HG02885 (cell line): ENCODE data around the gene RPL22.

Source experiments
- ATAC-seq: cut with Tn5 transposase; IDR thresholded peaks from one replicate; pipeline ENCODE4 v1.9.1; 2021; ENCODE audit warnings: mild to moderate bottlenecking; ENCODE audit not compliant: unreplicated experiment, poor library complexity

The RPL22 gene

DNA sequence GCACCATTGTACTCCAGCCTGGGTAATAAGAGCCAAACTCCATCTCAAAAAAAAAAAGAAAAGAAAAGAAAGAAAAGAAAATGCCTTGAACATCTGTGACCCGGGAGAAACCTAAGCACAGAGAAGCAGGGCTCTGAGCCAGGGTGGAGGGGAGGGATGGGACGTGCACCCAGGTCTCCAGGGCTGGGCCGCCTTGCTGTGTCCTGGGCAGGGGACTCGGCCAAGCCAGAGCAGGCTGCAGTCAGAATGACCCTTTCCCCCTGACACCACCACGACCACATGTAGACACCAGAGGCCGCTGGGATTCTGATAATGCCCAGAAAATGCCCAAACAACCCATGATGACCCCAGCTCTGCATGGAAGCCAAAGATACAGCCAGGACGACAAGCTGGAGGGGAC, 37.1 kb downstream of the RPL22 start:
- ATAC-seq = no peak

DNA sequence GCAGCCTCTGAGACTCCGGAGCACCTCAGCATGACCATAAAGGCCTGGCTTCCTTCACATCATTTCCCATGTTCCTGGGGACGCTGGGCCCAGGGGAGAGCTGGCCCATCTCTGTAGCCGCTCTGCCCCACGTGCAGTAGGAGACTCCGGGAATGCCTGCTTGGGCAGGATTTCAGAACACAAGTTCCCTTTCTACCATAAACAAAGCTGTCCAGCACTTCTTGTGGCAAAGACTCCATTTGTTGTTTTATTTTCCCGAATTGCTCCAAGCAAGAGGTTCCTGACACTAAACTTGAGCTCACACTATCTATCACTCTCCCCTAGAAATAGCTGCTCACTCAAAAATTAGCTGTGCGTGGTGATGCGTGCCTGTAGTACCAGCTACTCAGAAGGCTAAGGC, 41.2 kb downstream of the RPL22 start:
- no peak for ATAC-seq

DNA sequence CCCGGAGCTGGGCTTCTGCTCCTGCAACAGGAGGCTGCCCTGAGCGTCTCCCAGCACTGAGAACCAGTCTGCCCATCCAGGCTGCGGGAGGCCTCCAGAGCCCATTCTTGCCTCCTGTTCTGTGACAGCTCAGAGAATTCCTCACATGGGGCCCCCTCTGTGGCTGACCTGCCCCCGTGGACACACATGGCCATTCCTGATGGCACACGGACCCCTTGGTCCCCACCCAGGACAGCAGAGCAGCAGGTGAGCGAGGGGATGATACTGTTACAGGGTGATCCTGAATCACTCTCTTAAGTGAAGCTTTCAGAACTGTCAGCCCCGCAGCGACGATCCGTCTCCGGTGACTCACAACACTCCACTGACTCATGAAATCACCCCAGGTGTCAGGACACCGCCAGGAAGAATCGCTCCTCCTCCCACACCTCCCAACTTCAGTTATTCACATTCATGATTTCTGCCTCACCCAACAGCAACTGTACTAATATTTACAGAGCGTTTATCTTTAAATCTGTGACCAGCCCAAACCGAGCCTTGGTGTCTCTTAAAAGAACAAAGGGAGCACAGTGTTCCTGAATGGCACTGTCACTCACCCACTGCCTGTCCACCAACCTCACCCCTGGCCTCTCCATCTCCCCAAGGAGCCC, 41.7 kb downstream of the RPL22 start:
- no peak for ATAC-seq

DNA sequence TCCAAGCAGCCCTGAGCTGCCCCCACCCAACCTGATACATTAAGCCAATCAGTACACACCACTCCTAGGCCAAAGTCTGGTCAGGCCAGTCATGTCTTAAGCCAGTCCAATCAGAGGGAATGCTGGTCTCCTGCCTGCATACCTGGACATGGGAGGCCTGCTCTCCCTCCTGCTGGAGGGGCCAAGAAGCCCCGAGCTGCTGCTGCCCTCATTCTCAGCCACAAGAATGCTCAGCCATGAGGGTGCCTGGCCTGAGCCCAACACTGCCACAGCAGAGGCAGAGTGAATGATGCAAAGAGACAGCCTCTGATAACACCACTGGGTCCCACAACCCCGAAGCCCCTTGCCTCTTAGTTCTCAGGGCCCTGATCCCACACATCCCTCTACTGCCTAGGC, 42.3 kb downstream of the RPL22 start:
- ATAC-seq = no peak

DNA sequence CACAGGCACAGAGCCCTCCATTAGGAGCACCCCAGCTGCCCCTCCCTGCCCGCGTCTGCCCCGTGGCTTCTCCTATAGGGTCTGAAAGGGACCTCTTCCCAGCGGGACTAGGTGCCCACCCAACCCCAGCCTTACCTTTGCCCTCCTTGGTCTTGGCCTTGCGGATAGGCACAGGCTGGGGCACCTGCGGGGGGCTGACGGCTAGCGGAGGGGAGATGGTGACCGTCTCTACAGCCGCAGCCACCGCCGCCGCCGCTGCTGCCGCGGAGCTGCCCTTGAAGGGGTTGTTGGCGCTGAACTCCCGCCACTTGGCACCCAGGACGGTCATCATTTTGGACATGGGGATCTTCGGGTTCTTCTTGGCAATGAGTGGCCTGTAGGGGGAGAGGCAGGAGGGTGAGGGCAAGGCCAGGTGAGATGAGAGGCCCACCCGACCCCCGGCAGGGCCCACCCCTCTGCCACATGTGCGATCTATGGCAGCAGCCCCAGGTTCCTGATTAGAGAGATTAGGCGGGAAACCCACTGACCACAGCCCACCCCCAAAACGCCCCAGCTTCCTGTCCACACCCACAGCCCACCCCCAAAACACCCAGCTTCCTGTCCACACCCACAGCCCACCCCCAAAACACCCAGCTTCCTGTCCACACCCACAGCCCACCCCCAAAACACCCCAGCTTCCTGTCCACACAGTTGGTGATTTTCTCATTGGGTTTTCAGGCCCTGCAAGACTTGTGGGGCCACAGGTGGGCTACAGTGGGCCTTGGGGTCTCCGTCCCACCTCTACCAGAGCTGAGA, 44.7 kb downstream of the RPL22 start:
- ATAC-seq = no peak

DNA sequence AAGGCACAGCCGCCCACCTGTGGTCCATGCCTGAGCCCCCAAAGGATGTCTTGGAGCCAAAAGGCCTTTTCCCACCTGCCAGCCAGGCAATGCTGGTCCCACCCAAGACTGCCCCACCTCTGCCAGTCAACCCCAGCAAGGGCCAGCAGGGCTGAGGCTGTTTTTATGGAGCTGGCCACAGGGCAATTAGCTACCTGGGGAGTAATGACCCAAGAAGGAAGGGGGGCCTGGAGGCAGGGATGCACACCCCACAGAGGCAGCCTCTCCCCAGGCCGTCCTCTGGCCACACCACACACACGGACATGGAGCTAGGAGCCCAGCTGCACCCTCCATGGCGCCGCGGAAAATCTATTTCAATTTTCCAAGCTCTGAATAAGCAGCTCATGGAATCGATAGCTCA, 46.5 kb downstream of the RPL22 start:
- no peak for ATAC-seq

DNA sequence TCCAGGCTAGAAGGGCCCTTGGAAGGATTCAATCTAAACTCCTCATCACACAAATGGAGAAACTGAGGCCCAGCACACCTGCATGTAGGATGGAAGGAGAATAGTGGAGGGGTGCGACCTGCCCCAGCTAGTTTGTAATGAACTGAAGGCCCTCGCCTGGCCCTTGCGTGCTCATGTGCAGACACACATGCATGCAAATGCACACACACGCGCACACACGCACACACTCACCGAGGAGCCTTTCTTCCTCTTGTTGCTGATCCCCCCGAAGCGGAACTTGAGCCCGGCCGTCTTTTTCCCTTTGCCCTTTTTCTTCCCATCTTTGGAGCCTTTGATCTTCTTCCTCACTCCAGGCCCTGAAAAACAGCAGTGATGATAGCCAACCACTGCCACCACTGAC, 47.2 kb downstream of the RPL22 start:
- no peak for ATAC-seq

DNA sequence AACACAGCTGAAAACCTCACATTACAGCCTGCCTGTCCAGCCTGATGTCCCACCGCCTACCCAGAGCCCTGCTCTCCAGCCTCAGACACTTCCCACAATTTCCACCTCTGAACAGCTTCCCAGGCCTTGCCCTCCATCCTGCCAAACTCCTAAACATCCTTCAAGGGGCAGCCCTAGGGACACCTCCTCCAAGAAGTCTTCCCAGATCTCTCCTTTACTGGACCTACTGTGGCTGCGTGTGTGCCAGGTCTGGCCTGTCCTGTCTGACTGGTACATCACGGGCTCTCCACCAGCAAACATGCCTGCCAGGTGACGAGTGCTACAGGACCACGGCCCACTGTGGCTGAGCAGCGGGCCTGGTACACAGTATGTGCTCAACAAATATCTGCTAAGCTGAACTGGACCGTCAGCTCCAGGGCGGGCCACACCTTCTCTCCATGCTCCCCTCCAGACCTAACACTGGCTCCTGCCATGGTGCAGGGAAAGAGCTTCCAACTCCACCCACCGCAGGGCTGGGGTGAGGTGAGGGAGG, 48.0 kb downstream of the RPL22 start:
- no peak for ATAC-seq

DNA sequence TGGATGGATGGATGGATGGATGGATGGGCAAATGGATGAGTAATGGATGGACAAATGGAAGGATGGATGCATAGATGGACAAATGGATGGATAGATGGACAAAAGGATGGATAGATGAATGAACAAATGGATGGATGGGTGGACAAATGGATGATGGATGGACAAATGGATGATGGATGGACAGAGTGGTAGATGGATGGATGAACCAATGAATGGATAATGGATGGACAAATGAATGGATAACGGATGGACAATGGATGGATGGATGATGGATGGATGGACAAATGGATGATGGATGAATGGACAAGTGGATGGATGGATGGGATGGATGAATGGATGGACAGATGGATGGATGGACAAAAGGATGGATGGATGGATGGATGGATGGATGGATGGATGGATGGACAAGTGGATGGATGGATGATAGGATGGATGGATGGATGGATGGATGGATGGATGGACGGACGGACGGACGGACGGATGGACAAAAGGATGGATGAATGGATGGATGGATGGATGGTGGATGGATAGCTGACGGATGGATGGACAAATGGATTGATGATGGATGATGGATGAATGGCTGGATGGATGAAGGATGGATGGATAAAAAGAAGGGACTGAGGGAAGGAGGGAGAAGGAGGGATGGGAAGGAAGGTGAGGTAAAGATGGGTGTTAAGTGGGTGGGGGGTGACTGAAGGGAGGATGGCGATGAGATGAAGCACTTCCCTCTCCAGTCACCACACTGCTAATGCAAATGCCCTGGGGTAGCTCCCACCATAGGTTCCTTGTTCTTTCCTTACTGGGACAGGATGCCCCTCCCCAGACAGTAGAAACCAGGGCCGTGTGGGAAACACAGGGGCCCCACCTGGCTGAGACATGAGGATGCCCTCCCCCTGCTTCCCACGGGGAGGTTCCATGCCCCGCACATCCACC, 49.1 kb downstream of the RPL22 start:
- no peak for ATAC-seq

DNA sequence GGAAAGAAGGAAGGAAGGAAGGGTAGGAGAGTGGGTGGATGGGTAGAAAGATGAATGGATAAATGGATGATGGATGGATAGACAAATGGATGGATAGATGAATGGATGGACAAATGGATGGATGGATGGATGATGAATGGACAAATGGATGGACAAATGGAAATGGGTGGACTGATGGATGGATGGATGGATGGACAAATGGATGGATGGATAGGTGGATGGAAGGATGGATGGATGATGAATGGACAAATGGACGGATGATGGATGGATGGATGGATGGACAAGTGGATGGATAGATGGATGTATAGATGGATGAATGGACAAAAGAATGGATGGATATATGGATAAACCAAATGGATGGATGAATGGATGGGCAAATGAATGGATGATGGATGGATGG, 49.8 kb downstream of the RPL22 start:
- no peak for ATAC-seq

DNA sequence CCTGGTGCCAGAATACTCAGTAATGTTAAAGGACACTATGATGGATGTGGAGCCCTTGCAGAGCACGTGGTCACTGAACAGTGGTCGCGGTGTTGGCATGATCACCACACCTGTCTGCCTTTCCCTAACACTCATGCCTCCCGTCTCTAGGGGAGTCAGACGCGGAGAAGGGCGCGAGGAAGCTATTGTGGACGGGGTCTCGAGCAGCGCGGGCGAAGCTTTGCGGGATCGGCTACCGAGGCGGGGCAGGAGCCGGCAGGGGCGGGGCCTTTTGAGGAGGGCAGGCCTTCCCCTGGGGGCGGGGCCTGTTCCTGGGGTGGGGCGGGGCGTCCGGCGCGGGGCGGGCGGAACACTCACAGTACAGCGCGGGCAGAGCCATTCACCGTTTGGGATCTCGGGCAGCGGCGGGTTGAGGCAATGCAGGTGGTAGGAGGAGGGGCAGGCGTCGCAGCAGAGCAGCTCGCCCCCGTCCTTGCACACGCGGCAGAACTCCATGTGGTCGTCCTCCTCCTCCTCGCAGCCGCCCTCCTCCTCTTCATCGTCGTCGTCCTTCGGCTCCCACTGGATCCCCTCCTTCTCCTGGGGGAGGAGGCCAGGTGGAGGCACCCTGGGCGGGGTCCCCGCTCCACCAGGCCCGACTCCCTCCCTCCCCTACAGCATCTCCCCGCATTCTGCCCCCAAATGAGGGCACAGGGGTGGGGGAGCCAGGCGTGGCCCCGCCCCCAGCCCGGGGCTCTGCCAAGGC, 50.7 kb downstream of the RPL22 start:
- no peak for ATAC-seq

DNA sequence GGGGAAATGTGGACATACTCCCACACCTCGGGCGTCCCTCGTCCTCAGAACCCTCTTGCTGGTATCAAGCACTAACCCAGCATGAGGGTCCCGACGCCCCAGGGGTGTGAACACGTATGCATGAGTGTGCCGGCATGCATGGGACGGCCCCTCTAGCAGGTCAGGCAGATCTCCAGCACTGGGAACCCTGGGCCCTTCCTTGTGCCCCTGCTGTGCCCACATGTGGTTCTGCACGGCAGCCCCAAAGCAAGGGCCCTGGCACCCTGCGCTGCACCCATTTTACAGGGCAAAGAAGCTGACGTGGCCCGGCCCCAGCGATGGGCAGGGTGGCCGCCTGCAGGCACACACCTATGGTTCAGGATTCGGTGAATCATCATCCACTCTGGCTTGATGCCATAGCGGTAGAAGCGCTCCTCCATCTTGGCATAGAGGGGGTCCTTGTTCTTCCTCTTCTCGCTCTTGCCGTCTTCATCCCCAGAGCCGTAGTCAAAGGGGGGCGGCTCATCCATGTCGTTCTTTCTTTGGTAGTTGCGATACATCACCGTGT, 53.5 kb downstream of the RPL22 start:
- no peak for ATAC-seq

DNA sequence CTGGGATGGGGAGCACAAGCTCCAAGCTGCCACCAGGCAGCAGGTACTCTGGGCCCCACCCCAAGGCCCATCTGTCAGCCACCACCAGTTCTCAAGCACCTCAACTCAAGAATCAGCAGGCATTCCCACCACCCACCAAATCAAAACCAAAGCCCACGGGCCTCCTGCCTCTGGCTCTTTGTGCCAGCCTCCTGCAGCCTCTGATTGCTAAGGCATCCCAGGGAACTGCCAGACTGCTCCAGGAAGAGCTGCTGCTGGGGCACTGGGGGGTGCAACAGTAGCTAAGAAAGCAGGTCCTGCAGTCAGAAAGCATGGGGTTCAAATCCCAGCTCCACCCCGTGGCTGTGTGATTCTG, 54.0 kb downstream of the RPL22 start:
- ATAC-seq = no peak

DNA sequence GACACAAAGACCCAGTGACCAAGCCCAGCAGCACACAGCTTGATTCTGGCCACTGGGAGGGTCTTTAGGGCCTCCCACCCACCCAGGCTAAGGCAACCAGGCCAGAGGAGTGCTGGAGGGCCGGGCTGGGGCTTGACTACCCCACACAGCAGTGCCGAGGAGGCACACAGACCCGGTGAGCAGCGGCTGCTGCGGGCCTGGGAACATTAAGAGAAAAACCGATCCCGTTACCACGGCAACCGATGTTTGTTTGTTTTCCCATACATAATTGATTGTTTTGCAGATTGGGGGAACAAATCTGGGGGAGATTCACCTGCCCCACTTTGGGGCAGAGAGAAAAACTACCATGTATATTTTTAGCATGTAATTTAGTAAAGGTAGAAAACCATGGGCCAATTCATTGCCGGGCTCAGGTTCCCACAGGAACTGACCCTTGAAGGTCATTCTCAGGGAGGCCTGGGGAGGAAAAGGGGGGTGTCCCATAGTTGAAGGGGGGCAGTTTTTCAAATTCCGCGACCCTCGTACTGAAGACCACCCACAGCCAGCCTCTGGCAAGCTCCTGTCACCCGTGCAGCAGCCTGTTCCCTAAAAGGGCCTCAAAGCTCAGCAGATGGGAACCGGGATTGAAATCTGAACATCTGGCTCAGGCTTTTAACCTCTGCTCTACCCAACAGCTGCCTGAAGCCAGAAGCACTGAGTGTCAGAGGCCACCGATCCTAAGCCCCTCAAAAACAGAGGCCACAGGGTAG, 54.6 kb downstream of the RPL22 start:
- no peak for ATAC-seq

DNA sequence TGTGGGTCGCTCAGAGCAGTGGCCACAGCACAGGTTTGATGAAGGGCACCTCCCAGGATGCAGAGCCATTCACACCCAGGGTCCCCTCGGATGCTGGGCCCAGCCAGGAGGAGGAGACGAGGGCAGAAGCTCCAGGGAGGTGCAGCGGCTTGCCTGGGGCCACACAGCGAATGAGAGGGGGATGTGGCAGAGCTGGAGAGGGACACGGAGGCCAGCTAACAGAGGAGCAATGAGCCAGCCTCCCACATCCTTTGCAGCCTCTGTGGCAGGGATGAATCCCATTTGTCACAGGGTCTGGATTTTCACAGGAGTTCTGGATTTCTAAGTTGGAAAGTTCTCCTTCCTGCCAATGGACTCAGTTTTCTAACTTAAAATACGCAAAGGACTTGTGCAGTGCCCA, 55.2 kb downstream of the RPL22 start:
- ATAC-seq = no peak

DNA sequence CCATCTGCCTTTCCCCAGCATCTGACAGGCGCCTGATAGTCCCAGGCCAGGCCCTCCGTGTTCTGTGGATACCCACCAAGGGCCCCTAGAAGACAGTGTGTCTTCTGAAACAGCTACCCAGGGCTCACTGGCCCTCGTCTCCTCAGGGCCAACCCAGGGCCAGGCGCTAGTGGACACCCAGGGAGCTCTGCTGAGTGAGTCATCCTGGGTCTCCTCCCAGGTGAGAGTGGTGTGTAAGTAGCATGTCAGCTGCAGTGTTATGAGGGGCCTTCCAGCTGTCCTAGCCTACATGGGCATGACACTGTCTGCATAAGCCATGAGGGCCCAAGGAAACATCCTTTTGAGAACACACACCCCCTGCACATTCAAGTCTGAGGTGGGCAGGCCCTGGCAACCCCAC, 56.0 kb downstream of the RPL22 start:
- ATAC-seq = no peak

DNA sequence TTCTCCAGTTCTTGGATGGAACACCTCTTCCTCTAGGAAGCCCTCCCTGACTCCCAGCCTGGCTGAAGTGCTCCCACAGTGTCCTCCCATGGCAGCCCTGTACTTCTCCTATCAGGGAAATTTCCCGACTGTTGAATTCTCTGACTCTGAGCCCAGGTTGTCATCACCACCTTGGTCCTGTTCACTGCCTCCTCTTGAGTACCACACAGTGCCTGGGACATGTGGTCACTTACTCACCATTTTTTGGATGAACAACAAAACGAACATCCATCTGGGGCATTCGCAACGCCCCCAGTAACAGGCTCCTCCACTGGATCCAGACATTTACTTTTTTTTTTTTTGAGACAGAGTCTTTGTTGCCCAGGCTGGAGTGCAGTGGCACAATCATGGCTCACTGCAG, 56.7 kb downstream of the RPL22 start:
- ATAC-seq = no peak

DNA sequence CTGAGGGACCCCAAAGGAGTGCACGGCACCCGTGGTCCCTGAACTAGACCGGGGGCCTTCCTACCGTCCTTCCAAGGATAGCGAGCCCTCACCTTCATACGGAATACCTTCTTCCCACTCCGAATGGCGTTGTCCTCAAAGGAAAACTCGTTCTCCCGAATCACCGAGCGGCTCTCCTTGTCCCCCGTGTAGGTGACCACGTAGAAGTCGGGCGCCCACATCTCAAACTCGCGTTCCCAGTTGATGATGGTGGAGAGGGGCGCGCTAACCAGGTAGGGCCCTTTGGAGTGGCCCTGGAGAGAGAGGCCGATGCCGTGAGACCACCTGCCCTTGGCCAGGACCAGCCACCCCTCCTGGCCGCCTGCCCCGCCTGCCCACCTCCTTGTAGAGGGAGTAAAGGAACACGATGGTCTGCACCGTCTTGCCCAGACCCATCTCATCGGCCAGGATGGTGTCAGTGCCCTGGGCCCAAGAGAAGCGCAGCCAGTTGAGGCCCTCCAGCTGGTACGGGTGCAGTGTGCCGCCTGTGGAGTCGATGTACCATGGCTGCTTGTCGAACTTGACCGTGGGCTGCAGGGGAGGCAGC, 57.3 kb downstream of the RPL22 start:
- no peak for ATAC-seq

DNA sequence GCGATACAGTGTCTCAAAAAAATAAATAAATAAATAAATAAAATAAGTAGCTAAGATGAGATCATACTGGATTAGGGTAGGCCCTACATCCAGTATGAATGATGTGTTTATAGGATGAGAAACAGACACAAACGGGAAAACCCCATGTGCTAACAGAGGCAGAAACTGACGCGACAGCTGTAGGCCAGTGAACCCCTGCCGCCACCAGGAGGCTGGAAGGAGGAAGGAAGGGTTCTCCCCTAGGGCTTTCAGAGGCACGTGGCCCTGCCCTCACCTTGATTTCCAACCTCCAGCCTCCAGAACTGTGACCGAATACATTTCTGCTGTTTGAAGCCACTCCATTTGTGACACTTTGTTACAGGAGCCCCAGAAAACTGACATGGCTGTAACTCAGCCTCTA, 57.8 kb downstream of the RPL22 start:
- no peak for ATAC-seq
